CD4-positive, alpha-beta T cell treated with Interferon alpha-2 for 1 hour (primary cell): ENCODE measurements around the gene MRPL46.

Source experiments
- DNase-seq, 2 donors: peaks; one replicate each; pipeline ENCODE4 v3.0.0-alpha.2; 2020 to 2022

The MRPL46 gene

DNA sequence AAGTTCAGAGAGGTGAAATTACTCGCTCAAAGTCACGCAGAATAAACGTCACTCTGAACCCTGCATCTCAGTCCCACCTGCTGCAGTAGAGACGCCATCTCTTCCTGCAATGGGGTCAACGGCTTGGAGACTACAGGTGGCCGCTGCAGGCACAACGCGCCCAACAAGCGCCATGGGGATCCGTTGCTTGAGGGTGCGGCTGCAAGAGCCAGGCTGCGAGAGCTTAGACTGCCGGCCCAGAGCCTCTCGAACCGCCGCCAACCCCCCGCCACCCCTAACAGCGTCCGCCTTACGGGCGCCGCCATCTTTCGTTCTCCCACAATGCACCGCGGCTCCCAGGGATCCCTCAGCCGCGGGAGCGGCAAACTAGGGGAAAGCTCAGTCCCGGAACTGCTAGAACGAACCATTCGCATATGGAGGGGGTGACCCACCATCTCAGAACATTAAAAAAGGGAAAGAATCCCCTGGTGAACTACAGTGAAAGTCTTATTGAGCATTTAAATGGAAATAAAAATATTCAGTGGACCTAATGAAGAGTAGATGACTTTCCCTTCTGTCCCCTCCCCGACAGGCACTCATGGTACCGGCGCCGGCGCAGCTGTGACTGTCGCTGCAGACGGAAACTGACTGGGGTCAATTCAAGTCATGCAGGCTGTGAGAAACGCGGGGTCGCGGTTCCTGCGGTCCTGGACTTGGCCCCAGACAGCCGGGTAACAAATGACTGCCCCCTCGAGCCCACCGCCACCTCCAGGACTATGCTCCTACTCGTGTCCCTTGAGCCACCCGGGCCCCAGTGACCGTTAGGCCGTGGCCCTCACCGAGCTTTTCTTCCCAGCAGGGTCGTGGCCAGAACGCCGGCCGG lies at the start of gene MRPL46, which contains the start of gene MRPS11:
MRPL46 (minus strand) TSS at position 316 of the 862 bp plus-strand sequence; CDS start at position 305, 11 bp downstream.
MRPS11 (plus strand) TSS at position 636 of the 862 bp plus-strand sequence; CDS start at position 646, 10 bp downstream.
- peak; percentile 86 to 92 for DNase-seq

DNA sequence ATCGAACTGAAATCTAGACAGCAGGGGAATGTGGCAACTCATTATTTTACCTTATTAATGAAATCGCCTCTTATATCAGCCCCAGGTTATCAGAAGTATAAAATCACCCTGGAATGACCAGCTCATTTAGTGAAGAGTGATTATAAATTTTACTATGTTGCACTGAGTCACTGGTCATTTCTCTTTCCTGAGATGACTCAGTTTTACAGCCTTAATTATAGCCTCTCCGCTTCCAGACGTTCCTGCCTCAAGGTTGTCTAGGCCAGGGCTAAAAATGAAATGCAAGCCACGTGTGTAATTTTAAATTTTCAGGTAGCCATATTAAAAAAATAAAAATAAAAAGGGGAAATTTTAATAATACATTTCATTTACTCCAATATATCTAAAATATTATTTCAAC lies 46.0 kb upstream of the MRPL46 start:
- no peak for DNase-seq

DNA sequence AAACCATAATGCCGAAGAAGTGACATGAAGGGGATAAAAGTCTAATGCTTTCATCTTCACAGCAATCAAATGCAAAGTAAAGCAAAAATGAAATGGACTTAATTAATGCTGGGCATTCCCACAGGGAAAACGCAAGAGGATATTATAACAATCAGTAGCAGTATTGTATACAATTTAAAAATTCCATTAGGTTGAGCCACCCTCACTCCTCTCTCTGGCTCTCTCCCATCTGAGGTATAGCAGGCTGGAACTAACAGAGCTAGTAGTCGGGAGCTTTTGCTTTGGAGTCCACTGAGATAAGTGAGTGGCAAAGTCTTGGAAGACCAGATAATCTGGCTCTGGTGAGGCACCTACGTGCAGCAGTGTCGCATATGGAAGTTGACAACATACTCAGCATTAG lies 45.4 kb upstream of the MRPL46 start:
- DNase-seq, result no peak

DNA sequence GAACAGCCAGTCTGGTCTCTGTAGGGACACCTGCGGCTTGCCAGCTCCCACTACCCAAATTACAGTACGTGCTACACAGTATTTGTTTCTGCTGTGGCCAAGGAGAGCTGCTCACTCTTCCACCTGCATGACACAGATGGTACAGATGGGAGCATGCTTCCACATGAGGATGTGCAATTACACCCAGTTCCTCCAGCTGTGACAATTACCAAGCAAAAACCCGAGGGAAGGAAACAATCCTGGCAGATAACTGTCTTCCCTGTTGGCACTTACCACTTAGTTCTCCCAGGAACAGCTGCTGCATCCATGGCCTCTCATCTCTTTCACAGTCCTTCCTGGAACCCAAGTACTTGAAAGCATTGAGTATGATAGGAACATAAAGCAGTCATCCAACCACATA lies 44.9 kb upstream of the MRPL46 start:
- DNase-seq, result no peak

DNA sequence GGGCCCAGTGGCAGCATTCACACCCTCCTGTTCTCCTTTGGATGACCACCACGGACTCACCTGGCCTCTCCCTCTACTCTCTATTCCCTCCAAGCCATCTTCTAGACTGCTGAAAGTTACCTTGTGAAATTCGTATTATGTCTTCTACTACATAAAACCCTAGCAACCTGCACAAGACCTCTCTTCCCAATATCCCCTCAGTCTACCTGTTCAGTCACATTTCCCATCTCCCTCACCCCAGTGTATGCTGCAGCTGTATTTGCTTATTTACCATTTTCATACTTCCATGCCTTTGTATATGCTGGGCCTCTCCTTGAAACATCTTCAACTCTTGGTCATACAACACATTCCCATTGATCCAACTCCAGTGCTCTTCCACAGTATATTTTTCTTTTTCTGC lies 44.0 kb upstream of the MRPL46 start:
- DNase-seq, result no peak

DNA sequence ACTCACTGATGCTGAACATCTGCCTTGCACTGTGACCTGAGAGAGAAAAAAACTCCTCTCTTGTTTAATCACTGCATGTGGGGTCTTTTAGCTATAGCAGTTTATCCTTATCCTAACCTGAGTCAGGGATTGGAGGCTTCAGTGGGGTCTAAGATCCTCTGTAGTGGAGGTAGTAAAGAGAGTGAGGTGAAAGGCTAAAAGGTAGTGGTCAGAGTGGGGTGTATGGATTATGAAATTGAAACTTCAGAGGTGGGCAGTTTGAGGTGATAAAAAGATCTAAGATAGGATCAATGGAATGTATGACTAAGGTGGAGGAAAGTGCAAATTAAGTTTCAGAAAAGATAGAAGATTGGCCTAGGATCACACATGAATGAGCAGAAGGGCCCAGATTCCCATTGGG lies 42.8 kb upstream of the MRPL46 start:
- DNase-seq, result no peak

DNA sequence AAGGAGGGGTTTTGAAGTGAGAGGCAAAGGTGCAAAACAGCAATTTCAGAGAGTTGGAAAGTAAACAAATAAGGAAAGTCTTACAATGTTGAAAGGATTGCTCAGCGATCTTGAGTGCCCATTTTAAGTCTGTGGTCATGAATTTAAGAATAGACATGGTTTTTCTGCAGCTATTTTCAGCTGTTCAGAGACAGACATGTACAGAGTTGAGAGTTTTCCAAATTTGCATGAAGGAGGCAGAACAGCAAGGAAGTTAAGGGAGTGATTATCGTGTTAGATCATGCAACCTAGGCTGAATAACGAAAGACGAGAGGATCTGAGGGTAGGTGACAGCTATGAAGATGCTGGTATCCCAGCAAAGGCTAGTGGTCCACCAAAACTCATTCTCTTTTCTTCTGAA lies 42.1 kb upstream of the MRPL46 start:
- DNase-seq, result no peak

DNA sequence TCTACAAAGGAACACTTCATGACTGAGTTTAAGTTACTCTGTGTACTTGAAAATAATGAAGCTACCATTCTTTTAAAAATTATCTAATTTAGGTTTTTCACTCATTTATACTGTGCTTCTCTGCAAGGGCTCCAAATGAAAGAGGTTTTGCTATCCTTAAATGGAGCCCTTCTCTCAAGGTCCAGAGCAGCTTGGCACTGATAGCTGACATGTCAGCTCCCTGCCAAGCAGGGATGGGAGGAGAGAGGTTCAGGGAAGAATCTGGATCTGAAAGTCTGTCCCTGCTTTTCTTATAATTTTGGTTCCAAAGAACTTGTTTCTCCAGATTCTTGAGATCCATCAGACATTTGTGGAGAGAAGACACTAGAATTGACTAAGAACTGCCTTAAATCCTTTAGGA lies 39.4 kb upstream of the MRPL46 start:
- no peak for DNase-seq

DNA sequence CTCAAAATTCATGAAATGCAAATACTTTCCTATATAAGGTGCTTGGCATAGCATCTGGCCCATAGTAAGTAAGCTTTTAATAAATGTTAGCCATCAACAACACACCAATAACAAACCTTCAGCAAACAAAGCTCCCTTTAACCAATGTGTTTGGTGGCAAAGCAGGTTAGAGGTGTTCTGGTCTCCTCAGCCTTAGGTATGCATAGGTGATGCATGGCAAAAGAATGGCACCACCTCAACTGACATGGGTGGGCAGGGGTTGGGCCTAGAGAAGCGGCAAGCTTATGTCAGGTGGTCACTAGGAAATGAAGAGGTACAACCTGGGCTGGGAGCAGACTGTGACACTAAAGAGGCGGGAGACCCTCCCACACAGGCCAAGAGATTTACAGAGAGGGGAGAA lies 38.5 kb upstream of the MRPL46 start:
- no peak for DNase-seq

DNA sequence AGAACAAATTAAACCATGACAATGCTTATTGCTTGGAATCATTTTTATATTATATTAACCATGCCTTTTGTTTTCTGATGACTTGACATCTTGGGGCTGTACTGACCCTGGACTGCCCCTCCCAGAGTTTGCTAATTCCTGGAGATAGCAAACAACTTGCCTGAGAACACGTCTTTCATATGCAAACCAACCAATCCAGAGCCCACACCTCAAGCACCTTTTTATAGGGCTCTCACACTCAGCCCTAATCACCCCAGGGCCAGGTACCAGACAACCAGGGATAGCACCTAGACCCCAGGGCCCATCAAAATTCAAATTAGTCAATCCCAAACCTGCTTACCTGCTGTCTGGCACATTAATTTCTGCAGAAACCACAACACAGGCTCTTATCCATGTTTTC lies 37.3 kb upstream of the MRPL46 start:
- no peak for DNase-seq

DNA sequence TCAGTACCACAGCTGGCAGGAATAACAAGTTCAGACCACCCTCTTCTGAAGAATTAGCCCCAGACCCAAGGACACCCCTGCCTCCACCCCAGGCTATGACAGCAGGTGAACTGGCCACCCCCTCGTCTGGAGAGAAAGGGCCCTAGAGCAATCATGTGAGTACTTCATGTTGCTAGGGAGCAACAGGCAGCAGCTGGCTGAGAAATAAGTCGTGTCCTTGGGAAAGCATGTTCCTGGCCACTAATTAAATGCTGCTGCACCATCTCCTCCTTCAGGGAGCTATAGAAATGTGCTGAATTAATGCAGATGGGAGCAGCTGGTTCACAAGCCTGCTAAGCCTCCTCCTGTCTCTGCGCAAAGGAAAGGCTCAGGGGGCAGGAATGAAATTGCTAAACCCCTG lies 31.8 kb upstream of the MRPL46 start:
- DNase-seq, result no peak

DNA sequence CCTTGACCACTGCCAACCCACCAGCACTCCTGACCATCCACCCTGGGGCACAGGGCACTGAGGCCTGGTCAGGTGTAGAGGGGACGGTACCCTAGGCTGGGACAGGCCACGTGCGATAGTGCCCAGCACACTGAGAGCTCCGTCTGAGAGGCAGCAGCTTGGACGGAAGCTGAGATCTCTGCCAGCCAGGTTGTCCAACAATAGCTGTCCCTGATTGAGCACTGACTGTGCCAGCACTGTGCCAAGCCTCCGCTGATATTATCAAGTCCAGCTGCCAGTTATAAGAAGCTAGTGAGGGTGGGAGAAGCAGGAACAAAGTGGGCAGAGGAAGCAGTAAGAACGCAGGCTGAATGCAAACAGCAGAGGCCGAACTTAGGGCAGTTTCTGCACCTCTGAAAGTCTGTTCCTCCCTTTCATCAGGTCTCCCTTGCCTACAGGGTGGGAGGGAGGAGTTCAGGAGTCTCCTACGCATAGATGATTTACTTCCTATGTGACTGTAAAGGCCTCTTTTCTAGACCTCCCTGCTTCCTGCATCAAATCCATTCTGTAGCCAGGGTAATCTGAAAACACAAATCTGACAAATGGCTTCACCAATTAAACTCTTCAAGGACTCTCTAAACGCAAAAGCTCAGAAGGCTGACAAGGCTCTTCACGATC lies 30.0 kb upstream of the MRPL46 start:
- DNase-seq, result no peak

DNA sequence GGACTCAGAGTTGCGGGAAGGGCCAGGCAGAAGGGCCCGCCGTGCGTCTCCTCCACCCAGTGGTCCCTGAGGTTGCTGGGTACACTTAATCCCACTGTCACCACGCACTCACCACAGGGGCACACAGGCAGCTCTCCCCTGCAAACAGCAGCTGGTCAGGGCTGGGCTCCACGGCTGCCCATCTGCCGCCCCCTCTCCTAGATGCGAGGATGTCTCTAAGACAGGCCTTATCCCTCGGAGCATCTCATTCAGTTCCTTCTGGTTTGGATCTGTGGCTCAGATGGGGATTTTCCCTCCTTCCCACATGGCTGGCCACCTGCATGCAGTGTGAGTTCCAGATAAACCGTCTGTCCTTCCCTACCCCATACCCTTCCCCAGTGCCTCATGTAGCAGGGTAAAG lies 26.7 kb upstream of the MRPL46 start:
- no peak for DNase-seq

DNA sequence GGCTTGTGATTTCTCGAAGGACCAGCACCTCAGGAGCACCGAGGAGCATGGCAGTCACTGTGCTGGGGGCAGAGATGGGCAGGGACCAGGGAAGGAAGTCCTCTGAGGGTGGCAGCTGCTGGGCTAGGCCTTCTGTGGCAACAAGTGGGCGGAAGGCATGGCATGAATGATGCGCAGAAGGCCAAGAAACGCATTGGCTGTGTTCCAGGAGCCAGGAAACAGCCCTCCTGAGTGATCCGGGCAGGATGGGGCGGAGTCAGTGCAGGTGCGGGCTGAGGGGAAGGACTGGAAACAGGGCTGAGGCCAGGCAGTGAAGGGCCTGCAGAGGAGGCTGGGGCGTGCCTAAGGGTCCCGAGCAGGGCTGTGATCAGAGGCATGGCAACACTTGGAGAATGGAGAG lies 24.0 kb upstream of the MRPL46 start:
- no peak for DNase-seq

DNA sequence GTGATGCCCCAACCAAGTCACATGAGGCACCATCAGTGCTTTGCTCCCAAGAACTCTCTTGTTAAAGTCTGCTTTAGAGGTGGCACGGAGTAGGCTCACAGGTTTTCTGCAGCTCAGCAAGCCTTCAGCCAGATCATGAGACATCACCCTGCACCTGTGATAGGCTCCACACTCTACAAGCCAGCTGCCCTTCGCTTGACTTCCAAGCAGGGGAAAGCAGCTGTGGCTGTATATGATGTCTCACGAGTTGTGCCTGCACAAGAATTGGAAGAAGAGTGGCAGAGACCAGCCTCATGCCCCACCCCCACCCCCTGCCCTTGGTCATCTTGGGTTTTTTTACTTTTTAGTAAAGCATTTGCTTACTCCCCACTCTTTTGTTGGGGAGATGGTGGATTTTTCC lies 22.8 kb upstream of the MRPL46 start:
- no peak for DNase-seq

DNA sequence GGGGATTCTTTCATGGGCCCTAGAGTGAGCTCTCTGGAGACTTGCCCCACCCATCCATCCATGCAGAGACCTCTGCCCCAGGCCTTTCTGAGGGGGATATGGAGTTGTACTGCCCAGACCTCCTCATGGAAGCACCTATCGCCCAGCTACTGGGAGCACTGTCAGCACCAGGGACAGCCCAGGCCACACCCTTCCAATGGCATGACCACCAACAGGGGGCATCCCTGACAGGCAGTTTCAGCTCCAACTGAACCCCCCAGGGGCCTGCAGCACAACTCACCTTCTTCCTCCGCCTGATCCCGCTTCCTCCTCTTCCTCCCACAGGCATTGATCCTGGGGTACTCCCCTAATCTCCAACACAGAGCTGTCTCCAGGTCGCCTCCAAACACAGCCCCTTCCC lies 22.1 kb upstream of the MRPL46 start:
- DNase-seq, result no peak

DNA sequence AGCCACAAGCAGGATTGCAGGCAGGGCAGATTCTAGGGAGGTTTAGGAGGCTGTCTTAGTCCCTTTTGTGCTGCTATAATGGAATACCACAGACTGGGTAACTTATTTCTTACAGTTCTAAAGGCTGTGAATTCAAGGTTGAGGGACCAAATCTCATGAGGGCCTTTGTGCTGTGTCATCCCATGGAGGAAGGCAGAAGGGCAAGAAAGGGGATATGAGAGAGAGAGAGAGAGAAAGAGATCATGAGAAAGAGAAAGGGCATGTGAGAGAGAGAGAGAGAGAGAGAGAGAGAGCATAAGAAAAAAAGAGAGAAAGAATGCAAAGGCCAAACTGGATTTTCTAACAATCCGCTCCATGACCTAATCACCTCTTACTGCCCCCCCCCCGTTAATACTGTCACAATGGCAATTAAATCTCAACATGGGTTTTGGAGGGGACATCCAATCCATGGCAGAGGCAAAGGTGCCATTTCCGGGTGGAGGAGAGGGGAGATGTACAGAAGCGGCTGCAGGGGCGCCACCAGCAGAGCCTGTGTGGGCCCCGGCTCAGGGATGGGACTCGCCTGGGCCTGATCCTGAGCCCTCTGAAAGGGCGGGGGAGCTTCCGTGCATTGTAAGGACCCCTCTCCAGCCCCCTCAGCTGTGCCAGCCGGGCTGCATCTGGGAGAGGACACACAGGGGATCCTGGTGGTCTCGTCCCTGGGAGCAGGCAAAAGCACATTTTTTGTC lies 20.8 kb upstream of the MRPL46 start:
- no peak for DNase-seq

DNA sequence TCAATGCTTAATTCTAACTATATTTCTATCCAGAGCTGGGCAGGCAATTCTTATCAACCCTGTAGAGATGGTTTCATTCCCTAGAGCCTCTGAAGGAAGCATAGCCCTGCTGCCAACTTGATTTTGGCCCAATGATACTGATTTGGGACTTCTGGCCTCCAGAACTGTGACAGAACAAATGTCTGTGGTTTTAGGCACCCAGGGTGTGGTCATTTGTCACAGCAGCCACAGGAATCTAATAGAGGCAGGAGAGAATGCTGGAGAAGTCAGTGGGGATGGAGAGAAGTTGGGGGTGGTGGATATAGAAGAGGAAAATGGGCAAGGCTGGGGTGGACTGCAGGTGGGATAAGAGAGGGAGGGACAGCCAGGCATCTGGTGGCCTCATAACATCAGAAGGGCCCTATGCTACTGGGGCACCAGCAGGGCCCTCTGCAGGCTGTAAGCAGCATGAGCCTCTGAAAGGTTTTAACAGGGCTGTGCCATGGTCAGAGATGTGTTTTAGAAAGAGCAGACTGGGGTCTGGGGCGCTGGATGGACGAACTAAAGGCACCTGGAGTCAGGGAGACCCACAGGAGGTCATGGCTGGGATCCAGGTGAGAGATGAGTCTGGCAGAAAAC lies 20.1 kb upstream of the MRPL46 start:
- no peak for DNase-seq

DNA sequence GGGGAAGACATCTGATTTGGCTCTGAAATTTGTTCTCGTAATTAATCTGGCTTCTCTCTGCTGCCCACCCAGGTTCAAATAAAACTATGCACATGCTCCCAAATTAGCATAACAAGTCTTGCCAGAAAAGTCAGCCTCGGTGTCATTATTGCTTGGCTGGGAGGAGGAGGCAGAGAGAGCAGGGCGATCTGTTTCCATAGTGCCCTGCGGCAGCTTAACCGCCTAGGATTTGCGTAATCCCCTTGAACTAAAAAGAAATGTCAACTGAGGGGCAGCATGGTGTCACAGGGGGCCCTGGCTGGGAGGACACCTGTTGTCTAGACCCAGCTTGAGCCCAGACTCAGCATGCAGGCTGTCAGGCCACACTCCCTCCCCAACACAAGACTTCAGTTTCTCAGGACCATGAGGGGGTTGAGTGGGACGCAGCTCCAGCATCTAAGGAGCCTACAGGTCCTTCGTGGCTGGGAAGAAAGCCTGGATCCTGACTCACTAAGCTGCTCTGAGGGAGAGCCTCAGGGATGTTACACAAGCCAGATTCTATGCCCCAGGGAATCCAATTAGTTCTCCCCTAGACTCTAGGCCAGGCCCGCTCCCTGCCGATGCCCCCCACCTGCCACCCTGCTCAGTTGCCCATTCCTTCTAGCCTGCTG lies 17.6 kb upstream of the MRPL46 start:
- DNase-seq, result no peak

DNA sequence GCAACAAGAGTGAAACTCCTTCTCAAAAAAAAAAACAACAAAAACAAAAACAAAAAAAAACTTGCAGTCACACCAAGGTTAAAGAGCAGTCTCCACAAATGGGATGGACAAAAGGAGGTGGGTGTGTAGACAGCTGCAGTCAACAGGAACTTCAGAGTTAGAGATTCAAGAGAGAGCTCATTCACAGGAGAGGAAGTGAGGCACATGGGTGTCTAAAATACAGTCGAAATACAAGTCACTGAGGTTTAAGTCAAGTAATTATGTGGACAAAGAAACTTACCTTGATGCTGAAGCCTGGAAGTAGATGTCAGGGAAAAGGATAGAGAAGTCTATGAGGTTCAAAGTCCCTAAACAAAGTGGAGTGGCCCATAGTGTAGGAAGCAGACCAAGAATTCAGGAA lies 15.1 kb upstream of the MRPL46 start:
- DNase-seq, result no peak

DNA sequence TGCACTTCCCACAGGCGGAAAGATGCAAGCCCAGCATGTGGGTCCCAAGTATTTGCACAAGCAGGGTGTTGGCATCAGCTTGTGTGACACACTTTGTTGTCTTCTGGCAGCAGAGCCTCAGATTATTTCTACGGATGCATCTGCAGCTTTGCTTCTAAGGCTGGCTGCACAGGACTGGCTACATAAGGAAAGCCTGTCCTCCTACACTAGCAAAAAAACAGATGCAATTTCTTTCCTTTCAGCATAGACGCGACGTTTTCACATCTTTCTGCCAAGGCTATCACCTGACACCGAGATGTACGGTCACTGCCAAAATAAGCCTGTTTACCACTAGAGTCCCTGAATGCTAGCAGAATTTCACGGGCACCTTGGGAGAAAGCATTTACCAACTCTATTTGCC lies 13.8 kb upstream of the MRPL46 start:
- no peak for DNase-seq

DNA sequence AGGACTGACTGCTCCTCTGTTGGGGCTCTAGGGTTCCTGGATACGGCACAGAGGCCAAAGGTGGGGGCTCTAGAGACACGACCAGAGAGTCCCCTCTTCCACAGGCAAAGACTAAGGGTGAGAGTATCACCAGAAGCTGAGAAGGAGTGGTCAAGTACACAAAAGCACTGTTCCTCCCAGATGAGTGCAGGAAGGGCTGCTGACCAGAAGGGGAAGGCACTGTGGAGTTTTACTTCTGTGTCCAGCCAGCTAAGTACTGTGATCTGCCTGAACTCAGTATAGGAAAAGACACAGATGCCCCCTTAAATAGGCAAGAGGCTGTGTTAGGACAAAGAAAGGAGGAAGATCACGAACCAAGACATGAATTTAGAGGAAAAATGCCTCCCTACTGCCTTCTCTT lies 12.0 kb upstream of the MRPL46 start:
- DNase-seq, result no peak

DNA sequence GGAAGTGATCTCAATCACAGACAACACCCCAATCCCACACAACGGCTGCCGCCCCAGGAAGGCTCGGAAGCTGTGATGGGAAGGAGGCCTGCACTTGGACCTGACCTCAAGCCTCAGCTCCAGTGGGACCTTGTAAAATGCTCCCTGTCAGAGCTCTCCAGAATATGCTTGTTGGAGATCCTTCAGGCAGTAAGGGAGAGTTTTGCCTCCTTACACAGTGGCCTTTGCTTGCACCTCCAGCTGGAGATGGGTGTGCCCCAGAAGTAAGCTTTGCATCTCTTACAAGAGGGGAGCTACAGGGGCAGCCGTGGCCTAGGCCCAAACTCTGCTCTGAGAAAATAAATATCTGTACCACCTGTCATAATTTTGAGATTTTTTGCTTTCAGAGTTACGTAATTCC lies 10.7 kb upstream of the MRPL46 start:
- no peak for DNase-seq
